Breast epithelium (tissue), 4 donors: ENCODE measurements around the gene RDH13. TPM values are rescaled to one million over a fixed set of nuclear protein-coding genes. Genes with fewer than 3 reads are reported as not detected.

Experiments
- DNase-seq, 2 donors: peaks; one replicate each; pipeline ENCODE4 v3.0.0-alpha.2; 2019; ENCODE audit warnings: low spot score in 2 of 2
- H3K27ac ChIP-seq, 2 donors: fragments of 200-600 bp; sonication (generic) in 1 of 2; one replicate each; pipeline ENCODE4 v1.5.1; 2016 to 2019; ENCODE audit warnings: mild to moderate bottlenecking in 1 of 2
- H3K27me3 ChIP-seq, 2 donors: fragments of 200-600 bp; sonication (generic) in 1 of 2; one replicate each; pipeline versions ENCODE4 v1.5.1 to v1.6.0; 2017 to 2019; ENCODE audit warnings: control low read depth in 1 of 2, mild to moderate bottlenecking in 1 of 2
- H3K36me3 ChIP-seq: fragments of 200-600 bp; one replicate; pipeline ENCODE4 v1.5.1; 2019
- H3K4me1 ChIP-seq, 2 donors: fragments of 200-600 bp; sonication (generic); one replicate each; pipeline ENCODE4 v1.5.1; 2016 to 2019; ENCODE audit warnings: control low read depth in 1 of 2
- H3K4me3 ChIP-seq, 3 donors: fragments of 200-600 bp; sonication (generic); 1 replicate in 2 of 3; 2 replicates in 1 of 3; pipeline ENCODE4 v1.5.1; 2016 to 2019; ENCODE audit warnings: mild to moderate bottlenecking in 3 of 3, moderate library complexity in 2 of 3
- H3K9me3 ChIP-seq, 2 donors: fragments of 200-600 bp; sonication (generic) in 1 of 2; one replicate each; pipeline ENCODE4 v1.5.1; 2016 to 2019; ENCODE audit warnings: control low read depth in 1 of 2
- CTCF ChIP-seq, 3 donors: fragments of 450-650 bp; IDR thresholded peaks; one replicate each; pipeline ENCODE4 v1.5.1; 2016 to 2017; ENCODE audit warnings: antibody characterized with exemption in 3 of 3, mild to moderate bottlenecking in 3 of 3, moderate library complexity in 3 of 3
- POLR2A ChIP-seq: fragments of 450-650 bp; IDR thresholded peaks from one replicate; pipeline ENCODE4 v1.6.1; 2016; ENCODE audit warnings: antibody characterized with exemption, mild to moderate bottlenecking, moderate library complexity
- POLR2AphosphoS5 ChIP-seq, 3 donors: sonication (generic); formaldehyde crosslinking; IDR thresholded peaks; one replicate each; pipeline ENCODE4 v1.6.1; 2017; ENCODE audit warnings: antibody characterized with exemption in 3 of 3
- intact Hi-C: fragments of 100-400 bp; cut with DNase I; formaldehyde crosslinking; loops from one replicate; pipeline ENCODE4 v1.15.1; 2023; ENCODE audit warnings: low total_unique reads
- total RNA-seq, 3 donors: library from RNA; depleted of rRNA; stranded (reverse); fragments of >200 nt; gene quantifications; one replicate each; pipeline ENCODE4 v1.1.0, GENCODE V29; 2016

The RDH13 gene
- total RNA-seq, 3 donors from 2014 or later = 11.4 to 33.4 (median 22.3) TPM

GRCh38 chr19:55046975-55047622 is 15.8 kb downstream of the RDH13 start:
- DNase-seq = no peak
- Histone ChIP-seq H3K4me1 (no peaks in the 10 kb centered on the region), H3K9me3 (no peaks in the 10 kb centered on the region), H3K36me3 (peaks cover 11% of the 10 kb centered on the region), H3K27me3 (no peaks in the 10 kb centered on the region), H3K4me3 (no peak overlapping the region), H3K27ac (no peak overlapping the region)
- intact Hi-C loops = no loop called here
- TF ChIP-seq POLR2AphosphoS5 (IDR thresholded peaks at IDR 0.05) (no peak), CTCF (IDR thresholded peaks at IDR 0.05) (no peak), POLR2A (no peak)

DNA sequence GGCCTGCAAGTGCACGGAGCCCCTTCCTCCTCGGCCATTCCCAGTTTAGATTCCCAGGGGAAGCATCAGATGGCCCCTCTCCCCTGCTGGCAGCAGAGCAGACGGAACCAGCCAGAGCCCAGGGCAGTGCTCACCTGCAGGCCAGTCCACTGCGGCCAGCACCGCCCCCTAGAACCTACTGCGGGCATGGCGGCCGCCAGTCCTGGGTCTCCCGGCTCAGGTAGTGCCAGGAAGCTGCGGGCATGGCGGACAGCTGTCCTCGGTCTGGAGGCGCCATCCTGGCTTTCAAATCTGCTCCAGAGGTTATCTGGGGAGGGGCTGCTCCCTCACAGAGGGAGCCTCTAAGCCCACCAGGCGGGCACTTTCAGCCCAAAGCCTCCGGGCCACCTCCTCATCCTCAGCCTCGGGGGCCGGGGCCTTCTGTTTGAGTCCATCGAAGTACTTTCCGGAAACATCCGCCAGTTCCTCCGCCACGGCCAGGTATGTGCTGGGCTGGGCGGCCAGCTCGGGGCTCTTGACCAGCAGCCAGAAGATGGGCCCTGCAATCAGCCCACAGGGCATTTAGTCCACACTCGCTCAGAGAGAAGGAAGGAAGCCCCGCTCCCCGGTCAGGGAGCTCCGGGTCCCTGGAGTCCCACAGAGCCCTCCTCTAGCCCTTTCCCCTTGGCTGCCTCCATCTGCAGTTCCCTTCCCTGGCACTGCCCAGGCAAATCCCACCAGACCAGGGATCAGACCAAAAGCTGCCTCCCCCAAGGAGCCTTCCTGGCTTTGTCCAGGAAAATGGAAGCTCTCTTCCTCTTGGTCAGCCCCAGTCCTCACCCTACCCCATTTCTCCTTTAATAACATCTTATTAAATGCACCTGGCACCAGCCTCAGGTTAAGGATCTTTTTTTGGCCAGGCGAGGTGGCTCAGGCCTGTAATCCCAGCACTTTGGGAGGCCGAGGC is 17.9 kb downstream of the RDH13 start:
- DNase-seq = peak in 1 of 2 donors; percentile 20
- H3K4me3 ChIP-seq = no peak overlapping the region
- H3K27me3 ChIP-seq = no peaks in the 10 kb centered on the region
- intact Hi-C loops = no loop called here
- H3K9me3 ChIP-seq = no peaks in the 10 kb centered on the region
- peaks cover 11% of the 10 kb centered on the region for H3K36me3 ChIP-seq
- no peaks in the 10 kb centered on the region for H3K4me1 ChIP-seq
- H3K27ac ChIP-seq = no peak overlapping the region
- TF ChIP-seq POLR2A (no peak), POLR2AphosphoS5 (IDR thresholded peaks at IDR 0.05) (no peak), CTCF (IDR thresholded peaks at IDR 0.05) (no peak)

- Histone ChIP-seq H3K27me3 (no peaks in the 10 kb centered on the region), H3K27ac (no peak overlapping the region), H3K4me3 (no peak overlapping the region), H3K9me3 (no peaks in the 10 kb centered on the region), H3K36me3 (peaks cover 11% of the 10 kb centered on the region), H3K4me1 (no peaks in the 10 kb centered on the region)
- TF ChIP-seq POLR2A (no peak), CTCF (IDR thresholded peaks at IDR 0.05) (no peak), POLR2AphosphoS5 (IDR thresholded peaks at IDR 0.05) (no peak)
- DNase-seq = no peak
- intact Hi-C loops = no loop called here
These were observed 18.7 kb downstream of the RDH13 start for GRCh38 chr19:55044286-55044685.

- peaks cover 11% of the 10 kb centered on the region for H3K36me3 ChIP-seq
- no peaks in the 10 kb centered on the region for H3K9me3 ChIP-seq
- no peaks in the 10 kb centered on the region for H3K27me3 ChIP-seq
- no peak for DNase-seq
- no peaks in the 10 kb centered on the region for H3K4me1 ChIP-seq
- H3K4me3 ChIP-seq = no peak overlapping the region
- H3K27ac ChIP-seq = no peak overlapping the region
- intact Hi-C loops = no loop called here
- TF ChIP-seq POLR2A (no peak), POLR2AphosphoS5 (IDR thresholded peaks at IDR 0.05) (no peak), CTCF (IDR thresholded peaks at IDR 0.05) (no peak)
These were observed 20.3 kb downstream of the RDH13 start for GRCh38 chr19:55042688-55043087.

DNA sequence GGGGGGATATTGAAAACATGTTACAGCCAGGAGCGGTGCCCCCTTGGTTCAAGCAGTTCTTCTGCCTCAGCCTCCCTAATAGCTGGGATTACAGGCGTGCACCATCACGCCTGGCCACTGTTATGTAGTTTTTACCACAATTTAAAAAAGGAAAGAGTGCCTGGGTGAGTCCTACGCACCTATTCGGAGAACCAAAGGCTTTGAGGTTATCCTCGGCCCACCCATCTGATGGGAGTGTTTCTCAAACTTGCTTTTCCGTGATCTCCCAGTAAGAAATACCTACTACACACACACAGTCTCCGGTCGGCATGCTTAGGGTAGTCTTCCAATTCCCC is 20.6 kb downstream of the RDH13 start:
- Histone ChIP-seq H3K9me3 (no peaks in the 10 kb centered on the region), H3K27ac (no peak overlapping the region), H3K4me3 (no peak overlapping the region), H3K4me1 (no peaks in the 10 kb centered on the region), H3K27me3 (no peaks in the 10 kb centered on the region), H3K36me3 (peaks cover 9% of the 10 kb centered on the region)
- TF ChIP-seq CTCF (IDR thresholded peaks at IDR 0.05) (no peak), POLR2AphosphoS5 (IDR thresholded peaks at IDR 0.05) (no peak), POLR2A (no peak)
- intact Hi-C loops = no loop called here
- DNase-seq = no peak
